ENCODE data around the gene DCLRE1B. TPM values are rescaled to one million over a fixed set of nuclear protein-coding genes. Genes with fewer than 3 reads are reported as not detected.

DCLRE1B gene
- polyA plus RNA-seq, 1 donor (not counting 4 experiments of a cell fraction or from before 2014, with no cell fraction given), result 5.4 TPM

- dilution Hi-C loops (cut with MboI; ENCODE audit: extremely low pct_ligation_motif_present, low sequenced_read_pairs), result no loop called here
- TF ChIP-seq CTCF (optimal IDR thresholded peaks at IDR 0.05 in 1 of 3, IDR thresholded peaks at IDR 0.05 in 1 of 3, conservative IDR thresholded peaks at IDR 0.05 in 1 of 3; ENCODE audit: extremely low read depth in 1 of 3, insufficient read depth in 2 of 3, low read length in 3 of 3), result no peak
- no peak for TF ChIP-seq EZH2 (IDR thresholded peaks at IDR 0.05; ENCODE audit: low read length)
- Histone ChIP-seq H3K27me3 (ENCODE audit: control insufficient read depth, extremely low read depth, insufficient read depth, low read length) (no peaks in the 10 kb centered on the region), H3K9me1 (ENCODE audit: control insufficient read depth, extremely low read depth, insufficient read depth, low read length) (no peaks in the 10 kb centered on the region), H3K9ac (ENCODE audit: control insufficient read depth, extremely low read depth, insufficient read depth, low read length) (no peak overlapping the region), H3K36me3 (ENCODE audit: control insufficient read depth in 2 of 2, extremely low read depth in 1 of 2, insufficient read depth in 2 of 2, low read length in 2 of 2) (peaks cover 8 to 17% of the 10 kb centered on the region in 2 experiments), H4K20me1 (ENCODE audit: control insufficient read depth, extremely low read depth, insufficient read depth, low read length) (no peaks in the 10 kb centered on the region), H3K4me3 (ENCODE audit: control insufficient read depth in 2 of 3, extremely low read depth in 1 of 3, insufficient read depth in 2 of 3, low read depth in 1 of 3, low read length in 3 of 3) (no peak overlapping the region), H3K79me2 (ENCODE audit: control insufficient read depth, insufficient read depth, low read length) (peaks cover 16% of the 10 kb centered on the region), H3K9me3 (ENCODE audit: control insufficient read depth, low read depth, low read length) (no peaks in the 10 kb centered on the region), H3K4me2 (ENCODE audit: control insufficient read depth, extremely low read depth, insufficient read depth, low read depth, low read length) (no peak overlapping the region), H2AFZ (ENCODE audit: control insufficient read depth, low read length) (no peak overlapping the region), H3K27ac (ENCODE audit: control insufficient read depth, insufficient read depth, low read length) (no peak overlapping the region), H3K4me1 (ENCODE audit: control insufficient read depth, extremely low read depth, insufficient read depth, low read length) (peaks cover 14% of the 10 kb centered on the region)
- FAIRE-seq (no peak), DNase-seq (ENCODE audit: low read depth, low spot score) (no peak)
Observed at GRCh38 chr1:113901191-113901590, 3.9 kb upstream of the DCLRE1B start.

DNA sequence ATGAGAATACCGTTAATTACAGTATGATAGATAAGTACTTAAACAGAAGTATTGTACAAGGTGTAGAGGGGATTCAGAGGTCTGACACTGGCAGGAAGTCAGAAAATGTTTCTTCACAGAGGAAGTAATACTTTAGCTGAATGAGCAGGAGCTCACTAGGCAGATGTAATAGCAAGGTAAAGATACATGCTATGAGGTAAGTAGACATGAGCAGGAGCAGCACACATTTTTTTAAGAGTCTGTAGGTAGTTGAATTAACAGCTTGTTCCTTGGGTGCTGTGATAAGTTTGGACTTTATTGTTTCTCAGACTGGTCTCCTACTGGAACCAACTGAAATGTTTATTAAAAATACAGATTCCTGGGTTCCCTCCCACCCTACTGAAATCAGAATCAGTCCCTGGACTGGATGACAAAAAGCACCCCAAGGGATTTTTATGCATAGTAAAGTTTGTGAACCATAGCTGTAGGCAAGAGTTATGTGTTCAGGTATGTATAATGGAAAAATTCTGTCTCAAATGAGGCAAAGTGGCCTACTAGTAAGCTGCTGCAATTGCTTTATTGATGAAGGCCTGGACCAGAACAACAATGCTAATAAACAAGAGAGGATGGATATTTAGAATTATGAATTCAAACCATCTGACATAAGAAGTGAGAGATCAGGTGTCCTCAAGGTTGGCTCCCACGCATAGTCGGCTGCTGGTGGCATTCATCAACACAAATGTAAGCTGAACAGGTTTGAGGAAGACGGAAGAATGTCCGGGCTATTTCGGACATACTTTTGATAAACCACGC, 1.4 kb upstream of the DCLRE1B start:
- H3K79me2 ChIP-seq (ENCODE audit: control insufficient read depth, insufficient read depth, low read length), result peaks cover 16% of the 10 kb centered on the region
- TF ChIP-seq EZH2 (IDR thresholded peaks at IDR 0.05; ENCODE audit: low read length) (no peak), CTCF (optimal IDR thresholded peaks at IDR 0.05 in 1 of 3, IDR thresholded peaks at IDR 0.05 in 1 of 3, conservative IDR thresholded peaks at IDR 0.05 in 1 of 3; ENCODE audit: extremely low read depth in 1 of 3, insufficient read depth in 2 of 3, low read length in 3 of 3) (no peak)
- H3K4me3 ChIP-seq (ENCODE audit: control insufficient read depth in 2 of 3, extremely low read depth in 1 of 3, insufficient read depth in 2 of 3, low read depth in 1 of 3, low read length in 3 of 3), result peak overlapping the region; percentile 66 to 84 (median 67)
- peak overlapping the region; percentile 82 for H3K9ac ChIP-seq (ENCODE audit: control insufficient read depth, extremely low read depth, insufficient read depth, low read length)
- H3K9me1 ChIP-seq (ENCODE audit: control insufficient read depth, extremely low read depth, insufficient read depth, low read length), result no peaks in the 10 kb centered on the region
- H3K27ac ChIP-seq (ENCODE audit: control insufficient read depth, insufficient read depth, low read length), result peak overlapping the region; percentile 86
- dilution Hi-C loops (cut with MboI; ENCODE audit: extremely low pct_ligation_motif_present, low sequenced_read_pairs), result no loop called here
- DNase-seq (ENCODE audit: low read depth, low spot score), result no peak
- H3K27me3 ChIP-seq (ENCODE audit: control insufficient read depth, extremely low read depth, insufficient read depth, low read length), result no peaks in the 10 kb centered on the region
- peaks cover 4 to 12% of the 10 kb centered on the region in 2 experiments for H3K36me3 ChIP-seq (ENCODE audit: control insufficient read depth in 2 of 2, extremely low read depth in 1 of 2, insufficient read depth in 2 of 2, low read length in 2 of 2)
- FAIRE-seq, result no peak
- no peaks in the 10 kb centered on the region for H3K9me3 ChIP-seq (ENCODE audit: control insufficient read depth, low read depth, low read length)
- no peaks in the 10 kb centered on the region for H4K20me1 ChIP-seq (ENCODE audit: control insufficient read depth, extremely low read depth, insufficient read depth, low read length)
- peak overlapping the region; percentile 92 for H2AFZ ChIP-seq (ENCODE audit: control insufficient read depth, low read length)
- H3K4me1 ChIP-seq (ENCODE audit: control insufficient read depth, extremely low read depth, insufficient read depth, low read length), result peaks cover 14% of the 10 kb centered on the region
- H3K4me2 ChIP-seq (ENCODE audit: control insufficient read depth, extremely low read depth, insufficient read depth, low read depth, low read length), result peak overlapping the region; percentile 89
